NCI-H69 (cell line): Measurements from ENCODE around the gene SERPINA3.

ENCODE experiments used
- DNase-seq: peaks from one replicate; lab custom pipeline; 2025; lab: John Stamatoyannopoulos, UW

Gene SERPINA3

DNA sequence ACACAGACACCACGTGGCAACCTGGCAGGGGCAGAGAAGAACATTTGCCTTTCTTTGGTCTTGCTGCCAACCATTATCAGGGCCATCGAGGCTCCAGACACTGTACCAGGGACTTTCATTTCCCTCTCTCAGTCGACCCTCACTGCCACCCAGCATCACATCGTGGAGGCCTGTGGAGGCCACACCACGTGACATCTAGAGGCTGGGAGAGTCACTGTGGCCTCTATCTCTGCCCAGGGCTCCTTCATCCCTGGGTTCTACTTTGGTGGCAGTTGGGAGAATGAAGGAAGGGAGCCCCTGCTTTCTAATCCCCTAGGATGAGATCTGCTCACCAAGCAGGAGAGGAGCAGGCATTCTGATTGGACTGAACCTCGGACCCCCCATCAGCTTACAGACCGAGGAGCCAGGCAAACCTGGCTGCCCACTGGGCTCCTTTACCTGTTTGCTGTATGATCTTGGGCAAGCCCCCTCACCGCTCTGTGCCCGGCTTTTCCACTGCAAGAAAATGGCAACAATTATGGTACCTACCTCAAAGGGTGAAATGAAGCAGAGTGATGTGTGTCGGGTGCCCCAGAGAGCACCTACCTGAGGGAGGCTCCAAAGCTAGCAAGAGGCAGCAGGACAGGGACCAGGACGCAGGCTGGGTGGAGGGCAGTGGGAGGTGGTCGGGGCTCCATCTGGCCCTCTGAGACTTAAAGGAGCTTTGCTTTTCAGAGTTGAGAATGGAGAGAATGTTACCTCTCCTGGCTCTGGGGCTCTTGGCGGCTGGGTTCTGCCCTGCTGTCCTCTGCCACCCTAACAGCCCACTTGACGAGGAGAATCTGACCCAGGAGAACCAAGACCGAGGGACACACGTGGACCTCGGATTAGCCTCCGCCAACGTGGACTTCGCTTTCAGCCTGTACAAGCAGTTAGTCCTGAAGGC, 1.8 kb downstream of the SERPINA3 start:
- DNase-seq = no peak

DNA sequence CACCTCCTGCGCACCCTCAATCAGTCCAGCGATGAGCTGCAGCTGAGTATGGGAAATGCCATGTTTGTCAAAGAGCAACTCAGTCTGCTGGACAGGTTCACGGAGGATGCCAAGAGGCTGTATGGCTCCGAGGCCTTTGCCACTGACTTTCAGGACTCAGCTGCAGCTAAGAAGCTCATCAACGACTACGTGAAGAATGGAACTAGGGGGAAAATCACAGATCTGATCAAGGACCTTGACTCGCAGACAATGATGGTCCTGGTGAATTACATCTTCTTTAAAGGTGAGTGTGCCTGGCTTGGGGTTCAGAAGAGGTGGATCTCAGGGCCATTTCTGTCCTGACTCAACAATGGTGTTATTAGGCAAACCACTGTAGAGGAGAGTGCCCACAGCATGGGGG, 2.6 kb downstream of the SERPINA3 start:
- DNase-seq = no peak

GRCh38 chr14:94615254-94615653, 3.1 kb downstream of the SERPINA3 start:
- no peak for DNase-seq

- no peak for DNase-seq
These were observed 3.8 kb downstream of the SERPINA3 start for GRCh38 chr14:94615823-94616570.

DNA sequence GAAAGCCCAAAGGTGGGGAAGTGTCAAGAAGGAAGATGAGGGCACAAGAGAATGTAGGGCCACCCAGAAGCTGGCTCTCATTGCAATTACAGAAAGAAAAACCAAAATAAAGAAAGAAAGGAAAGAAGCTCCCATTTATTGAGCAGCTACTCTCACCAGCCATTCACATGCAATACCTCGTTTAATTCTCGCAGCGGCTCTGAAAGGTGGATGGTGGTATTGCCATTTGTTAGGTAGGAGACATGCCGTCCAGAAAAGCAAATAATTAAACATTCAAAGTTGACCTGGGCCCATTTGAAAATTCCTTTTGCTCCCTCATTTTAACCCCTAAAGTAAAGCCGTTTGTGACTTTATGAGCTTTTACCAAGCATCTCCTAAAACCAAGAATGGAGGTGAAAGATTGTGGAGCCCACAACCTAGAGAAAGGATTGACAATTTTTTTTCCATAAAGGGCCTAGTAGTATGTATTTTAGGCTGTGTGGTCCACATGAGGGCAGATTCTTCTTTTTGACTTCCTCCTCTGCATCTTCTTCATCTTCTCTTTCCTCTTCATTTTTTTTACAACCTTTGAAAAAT, 5.3 kb downstream of the SERPINA3 start:
- no peak for DNase-seq

DNA sequence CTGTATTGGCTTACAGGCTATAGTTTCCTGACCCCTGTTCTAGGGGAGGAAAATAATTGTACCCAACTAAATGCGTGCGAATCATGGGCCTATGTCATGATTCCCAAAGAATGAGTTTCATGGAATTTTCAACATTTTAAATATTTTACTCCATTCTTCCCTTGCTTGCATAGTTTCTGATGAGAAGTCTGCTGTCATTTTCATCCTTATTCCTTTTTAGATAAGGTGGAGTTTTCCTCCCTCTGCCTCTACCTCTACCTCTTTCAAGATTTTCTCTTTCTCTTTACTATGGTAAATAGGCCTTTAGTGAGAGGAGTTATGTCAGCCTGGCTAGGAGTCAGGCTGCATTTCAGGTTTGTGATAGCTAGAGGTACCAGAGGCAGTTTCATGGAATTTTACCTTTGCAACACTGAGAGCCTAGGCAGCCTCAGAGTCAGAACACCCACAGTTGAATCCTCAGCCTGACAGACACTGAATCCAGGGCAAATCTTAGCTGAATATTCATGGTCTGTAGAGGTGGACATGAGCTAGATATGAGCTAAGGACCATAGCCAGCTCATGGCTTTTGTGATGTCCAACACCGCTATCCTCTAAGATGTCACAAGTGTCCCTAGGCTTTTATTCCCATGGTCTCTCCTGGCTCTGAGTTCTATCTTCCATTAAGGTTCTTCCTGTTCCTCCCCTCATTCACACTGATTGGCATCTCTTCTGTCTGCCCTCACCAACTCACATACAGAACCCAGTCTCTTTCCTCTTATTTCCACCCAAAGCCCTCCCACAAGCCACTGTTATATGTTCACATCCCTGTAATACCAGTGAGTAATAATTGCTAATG, 6.0 kb downstream of the SERPINA3 start:
- DNase-seq = no peak

DNA sequence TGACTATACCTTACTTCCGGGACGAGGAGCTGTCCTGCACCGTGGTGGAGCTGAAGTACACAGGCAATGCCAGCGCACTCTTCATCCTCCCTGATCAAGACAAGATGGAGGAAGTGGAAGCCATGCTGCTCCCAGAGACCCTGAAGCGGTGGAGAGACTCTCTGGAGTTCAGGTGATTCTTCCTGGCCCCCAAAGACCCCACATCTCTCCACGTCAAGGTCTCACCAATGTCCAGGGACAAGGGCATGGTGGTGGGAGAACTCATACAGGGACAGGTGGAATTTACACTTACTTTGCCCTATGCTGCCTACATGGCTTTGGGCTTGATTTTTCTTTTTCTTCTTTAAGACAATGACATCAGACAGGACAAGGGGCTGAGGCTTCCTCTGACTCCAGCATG, 7.1 kb downstream of the SERPINA3 start:
- no peak for DNase-seq

- no peak for DNase-seq
These were observed 8.4 kb downstream of the SERPINA3 start for GRCh38 chr14:94620597-94620996.

- DNase-seq = no peak
These were observed 9.4 kb downstream of the SERPINA3 start for GRCh38 chr14:94621358-94622134.

DNA sequence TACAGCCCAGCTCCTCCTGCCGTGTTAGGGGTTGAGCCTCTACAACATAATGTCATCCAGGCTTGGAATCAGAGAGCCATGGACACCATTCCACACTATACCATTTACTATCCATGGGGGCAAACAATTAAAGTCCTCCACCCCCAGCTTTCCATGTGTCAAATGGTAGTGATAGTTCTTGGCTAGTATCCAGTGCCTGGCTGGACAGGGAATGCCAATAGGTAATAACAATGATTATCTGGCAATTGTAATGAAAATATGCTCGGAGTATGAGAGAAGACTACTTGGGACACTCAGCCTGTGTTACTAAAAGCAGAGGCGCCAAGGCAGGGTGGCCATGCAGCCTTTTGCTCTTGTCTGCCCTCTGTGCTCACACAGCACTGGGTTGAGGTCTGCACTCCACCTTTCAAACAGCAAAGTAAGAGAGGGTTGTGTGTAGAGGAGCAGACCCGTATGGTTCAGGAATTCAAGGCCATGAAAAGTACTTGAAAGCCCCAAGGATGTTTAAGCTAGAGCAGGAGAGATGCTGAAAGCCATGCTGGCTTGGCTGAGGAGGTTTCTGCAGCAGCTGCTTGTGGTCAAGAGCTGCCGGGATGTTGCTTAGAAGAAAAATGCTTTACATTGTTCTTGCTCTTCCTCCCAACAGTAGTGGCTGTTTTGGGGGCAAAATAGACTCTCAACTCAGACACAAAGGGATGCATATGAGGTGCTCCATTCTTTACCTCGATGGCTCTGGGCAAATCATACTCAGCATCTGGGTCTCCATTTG, 10.6 kb downstream of the SERPINA3 start:
- no peak for DNase-seq

DNA sequence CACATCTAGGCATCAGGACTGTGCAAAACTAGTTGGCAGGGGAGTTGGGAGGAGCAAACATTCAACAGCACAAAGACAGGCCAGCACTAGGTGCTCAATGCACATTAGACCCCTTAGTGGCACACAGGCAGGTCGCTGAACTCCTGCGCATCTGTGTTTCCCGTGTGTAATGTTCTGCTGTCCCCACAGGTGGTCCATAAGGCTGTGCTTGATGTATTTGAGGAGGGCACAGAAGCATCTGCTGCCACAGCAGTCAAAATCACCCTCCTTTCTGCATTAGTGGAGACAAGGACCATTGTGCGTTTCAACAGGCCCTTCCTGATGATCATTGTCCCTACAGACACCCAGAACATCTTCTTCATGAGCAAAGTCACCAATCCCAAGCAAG, 11.2 kb downstream of the SERPINA3 start:
- DNase-seq = no peak

DNA sequence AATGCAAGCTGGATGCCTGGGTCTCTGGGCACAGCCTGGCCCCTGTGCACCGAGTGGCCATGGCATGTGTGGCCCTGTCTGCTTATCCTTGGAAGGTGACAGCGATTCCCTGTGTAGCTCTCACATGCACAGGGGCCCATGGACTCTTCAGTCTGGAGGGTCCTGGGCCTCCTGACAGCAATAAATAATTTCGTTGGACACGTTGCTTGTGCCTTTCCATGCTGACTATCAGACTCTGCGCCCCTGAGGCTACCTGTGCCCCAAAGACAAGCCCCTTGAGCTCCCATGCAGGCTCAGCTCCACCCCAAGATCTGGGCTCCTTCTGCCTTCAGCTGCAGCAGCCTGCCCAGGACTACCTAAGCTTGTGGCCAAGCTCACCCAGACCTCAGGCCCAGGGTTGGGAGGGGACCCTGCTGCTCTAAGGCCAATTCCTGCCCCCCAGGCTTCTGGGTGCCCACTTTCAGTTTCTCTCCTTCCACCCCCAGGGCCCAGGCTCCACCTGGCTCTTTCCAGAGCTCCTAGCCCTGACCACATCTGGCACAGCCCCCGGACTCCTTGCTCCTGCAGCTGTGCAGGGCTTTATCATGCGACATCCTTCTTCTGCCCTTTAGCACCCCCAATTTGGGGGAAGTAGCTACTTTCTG, 11.8 kb downstream of the SERPINA3 start:
- no peak for DNase-seq

DNA sequence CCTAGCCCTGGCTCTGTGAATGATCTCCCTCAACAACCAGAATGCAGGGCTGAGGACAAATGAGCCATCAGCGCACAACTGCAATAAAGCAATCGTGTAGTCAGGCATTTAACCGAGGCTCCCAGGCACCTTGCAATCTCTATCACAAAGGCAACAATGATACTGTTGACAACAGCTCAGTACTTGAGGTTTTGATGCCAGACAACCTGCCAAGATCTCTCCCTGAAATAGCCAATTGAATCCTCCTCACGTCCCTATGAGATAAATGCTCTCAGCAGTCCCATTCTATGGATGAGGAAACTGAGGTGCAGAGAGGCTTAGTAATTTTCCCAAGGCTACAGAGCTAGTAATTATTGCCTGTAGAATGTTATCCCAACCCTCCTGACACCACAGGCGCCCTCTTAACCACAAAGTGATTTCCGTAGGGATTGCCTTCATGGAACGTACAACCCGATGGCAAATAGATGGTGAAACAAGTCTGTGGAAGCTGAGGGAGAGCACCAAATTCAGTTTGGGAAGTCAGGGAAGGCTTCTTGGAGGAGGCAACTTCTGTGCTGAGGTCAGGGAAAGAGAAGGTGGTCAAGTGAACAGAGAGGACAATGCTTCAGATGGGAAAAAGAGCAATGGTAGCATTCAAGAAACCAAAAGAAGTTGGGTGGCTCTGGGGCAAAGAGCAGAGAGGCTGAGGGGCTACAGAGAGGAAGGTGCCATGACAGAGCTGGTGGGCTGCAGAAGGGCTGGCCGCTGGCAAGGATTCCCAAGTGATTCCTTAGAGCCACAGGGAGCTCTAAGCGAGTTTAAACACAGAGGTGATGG, 12.6 kb downstream of the SERPINA3 start:
- DNase-seq = no peak

- DNase-seq = no peak
These were observed 13.1 kb downstream of the SERPINA3 start for GRCh38 chr14:94625353-94625635.

GRCh38 chr14:94628578-94628977, 16.4 kb downstream of the SERPINA3 start:
- no peak for DNase-seq

- no peak for DNase-seq
These were observed 18.2 kb downstream of the SERPINA3 start for GRCh38 chr14:94630396-94630795.

GRCh38 chr14:94631050-94631449, 18.9 kb downstream of the SERPINA3 start:
- DNase-seq = no peak

DNA sequence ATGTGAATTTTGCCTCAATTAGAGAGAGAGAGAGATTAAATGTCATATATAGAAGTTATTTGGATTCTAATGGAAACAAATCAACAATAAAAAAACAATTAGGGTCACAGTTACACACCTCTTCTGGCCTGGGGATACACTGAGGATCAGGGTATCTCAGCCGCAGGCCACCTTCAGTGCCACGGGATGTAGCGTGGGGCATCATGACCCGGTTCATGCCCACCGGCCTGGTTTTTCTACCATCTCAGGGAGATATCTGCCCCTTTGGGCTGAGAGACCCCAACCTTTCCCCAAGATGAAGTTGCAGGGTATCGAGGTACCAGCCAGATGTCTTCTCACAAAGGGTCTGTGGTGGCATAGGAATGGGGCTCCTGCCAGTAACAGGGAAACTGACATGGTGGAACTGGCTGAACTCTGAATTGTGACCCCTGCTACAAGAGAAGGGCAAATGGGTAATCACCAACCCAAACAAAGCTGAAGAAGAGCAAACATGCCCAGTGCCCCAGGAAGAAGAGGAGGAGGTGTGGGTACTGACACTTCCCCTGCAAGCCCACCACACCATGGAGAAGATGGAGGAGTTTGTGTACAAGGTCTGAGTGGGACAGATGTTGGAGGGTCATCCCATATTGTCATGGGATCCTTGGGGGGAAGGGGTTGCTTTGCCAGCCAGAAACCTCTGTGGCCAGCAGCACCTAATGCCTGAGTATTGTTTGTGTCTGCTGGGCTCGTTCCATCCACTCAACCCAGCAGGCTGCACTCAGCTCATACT, 19.5 kb downstream of the SERPINA3 start:
- no peak for DNase-seq

DNA sequence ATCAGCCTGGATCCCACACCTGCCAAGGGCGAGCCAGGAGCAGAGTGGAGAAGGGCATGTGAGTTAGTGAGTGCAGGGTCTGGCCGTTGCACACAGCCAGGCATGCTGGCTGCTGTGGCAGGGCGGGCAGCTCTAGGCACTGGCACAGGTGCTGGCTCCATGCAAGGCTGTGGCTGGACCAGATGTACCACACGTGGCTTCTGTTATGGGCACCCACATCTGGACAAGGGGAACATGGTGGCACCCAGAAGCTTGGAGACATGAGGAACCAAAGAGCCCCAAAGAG, 20.1 kb downstream of the SERPINA3 start:
- DNase-seq = no peak
